Brain pericyte (primary cell): ENCODE results near the gene BANK1.

Experiments used
- DNase-seq: peaks from one replicate; pipeline ENCODE4 v3.0.0-alpha.2; 2012; ENCODE audit warnings: low read depth, low spot score

Gene BANK1

DNA sequence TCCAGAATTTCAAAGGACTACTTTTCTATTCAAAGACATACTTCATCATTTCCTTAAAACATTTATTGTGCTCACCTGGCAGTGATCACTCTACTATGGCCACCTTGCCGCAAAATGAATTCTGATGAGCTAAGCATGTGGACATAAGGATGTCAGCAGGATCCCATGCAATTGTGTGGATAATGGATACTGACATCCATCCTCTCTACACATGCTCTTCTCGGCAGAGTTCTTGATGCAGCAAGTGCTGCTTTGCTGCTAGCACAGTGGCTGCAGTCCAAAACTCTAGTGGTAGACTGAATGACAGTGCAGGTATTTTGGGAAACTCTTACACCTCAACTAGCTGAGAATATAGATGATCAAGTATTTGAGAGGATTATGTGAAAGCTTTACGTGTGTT, 168.0 kb downstream of the BANK1 start:
- no peak for DNase-seq

DNA sequence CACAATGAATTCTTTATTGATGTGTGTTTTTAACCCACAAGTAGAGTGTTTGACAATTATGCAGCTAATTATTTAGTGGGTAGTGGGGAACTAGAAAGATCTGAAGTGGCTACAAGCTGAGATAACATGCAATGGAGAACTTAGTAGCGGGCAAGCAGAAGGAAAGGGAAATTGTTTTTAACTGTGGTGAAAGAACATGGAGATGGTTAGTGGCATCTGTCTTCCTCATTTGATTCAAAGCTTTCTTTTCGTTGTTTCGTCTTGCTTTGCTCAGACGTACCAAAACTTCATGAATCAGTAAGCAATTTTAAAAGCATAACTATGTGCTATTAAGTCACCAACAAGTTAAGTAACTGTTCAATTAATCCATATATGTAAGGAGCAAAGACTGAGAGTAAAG, 169.9 kb downstream of the BANK1 start:
- DNase-seq: no peak

DNA sequence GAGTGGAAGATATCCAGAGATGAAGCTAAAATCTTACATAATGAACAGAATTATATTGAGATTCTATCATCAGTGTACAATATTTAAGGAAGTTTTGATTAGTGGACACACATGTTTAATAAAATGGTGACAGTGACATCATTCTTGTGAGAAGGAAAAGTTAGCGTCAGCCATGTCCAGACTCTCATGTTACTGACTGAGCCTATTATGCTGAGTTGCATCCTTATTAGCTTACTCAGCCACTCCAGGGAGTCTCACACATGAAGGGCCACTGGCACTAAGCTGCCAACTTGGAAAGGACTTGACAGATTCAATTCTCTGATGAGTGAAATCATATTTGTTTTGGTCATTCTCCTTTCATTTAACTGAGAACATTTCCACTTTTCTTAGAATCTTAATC, 170.6 kb downstream of the BANK1 start:
- no peak for DNase-seq

DNA sequence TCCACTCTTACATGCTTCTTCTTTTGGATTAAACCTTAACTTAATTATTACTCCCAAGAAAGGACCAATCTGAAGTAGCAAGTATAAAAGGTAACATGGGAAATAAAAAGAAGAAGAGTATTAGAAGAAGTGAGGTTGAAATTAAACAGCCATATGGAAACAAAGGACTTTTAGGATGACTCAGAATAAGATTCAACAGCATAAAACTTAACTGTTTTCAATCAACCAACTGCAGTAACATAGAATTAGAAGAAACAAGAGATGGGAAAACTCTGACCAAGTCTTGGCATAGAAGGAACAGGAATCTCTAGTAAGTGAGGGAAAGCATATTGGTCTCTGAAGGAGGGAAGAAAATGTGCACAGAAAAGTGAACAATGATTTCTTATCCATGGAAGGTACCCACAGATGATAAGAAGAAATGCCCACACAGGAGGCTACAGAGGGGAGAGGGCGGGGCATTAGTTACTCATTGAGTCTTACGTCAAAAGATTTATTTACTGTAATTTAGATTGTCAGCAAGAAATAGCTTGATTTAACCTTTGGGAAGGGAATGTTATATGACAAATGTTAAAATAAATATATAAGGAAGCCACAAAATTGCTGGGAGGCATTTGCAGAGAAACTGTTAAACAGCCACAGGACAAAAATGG, 177.3 kb downstream of the BANK1 start:
- no peak for DNase-seq

DNA sequence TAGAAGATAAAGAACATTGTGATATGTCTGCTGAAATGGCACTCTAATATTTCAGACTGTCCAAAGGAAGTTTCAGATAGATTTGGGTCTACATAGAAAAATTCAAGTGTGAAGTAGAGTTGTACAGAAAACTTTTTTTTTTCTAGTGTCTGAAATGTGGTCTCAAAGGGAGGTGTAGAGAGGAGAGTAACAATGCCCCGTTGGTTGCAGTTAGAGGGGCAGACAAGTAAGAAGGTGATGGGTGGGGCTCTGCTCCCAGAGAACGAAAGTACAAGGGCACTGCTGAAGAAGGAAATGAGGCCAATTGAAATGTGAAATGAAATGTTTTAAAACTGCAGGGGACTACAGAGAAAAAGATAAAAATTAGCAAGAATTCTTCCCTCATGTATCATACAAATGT, 177.8 kb downstream of the BANK1 start:
- DNase-seq: no peak

DNA sequence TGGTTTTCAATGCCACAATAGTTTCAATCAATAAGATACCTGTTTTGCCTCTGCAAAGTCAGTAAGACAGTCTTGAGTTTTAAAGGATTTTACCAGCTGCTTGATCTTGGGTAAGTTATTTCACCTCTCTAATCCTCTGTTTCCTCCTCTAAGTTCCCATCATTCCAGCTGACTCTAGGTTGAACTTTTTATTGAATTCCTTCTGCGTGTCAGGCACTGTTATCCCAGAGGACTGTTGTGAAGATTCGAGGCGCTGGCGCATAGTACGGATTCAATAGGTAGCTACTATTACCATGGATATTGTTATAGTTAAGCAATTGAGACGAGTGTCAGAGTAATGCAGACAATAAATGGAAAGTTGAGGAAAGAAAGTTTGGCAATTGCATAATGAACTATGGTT, 179.4 kb downstream of the BANK1 start:
- no peak for DNase-seq

DNA sequence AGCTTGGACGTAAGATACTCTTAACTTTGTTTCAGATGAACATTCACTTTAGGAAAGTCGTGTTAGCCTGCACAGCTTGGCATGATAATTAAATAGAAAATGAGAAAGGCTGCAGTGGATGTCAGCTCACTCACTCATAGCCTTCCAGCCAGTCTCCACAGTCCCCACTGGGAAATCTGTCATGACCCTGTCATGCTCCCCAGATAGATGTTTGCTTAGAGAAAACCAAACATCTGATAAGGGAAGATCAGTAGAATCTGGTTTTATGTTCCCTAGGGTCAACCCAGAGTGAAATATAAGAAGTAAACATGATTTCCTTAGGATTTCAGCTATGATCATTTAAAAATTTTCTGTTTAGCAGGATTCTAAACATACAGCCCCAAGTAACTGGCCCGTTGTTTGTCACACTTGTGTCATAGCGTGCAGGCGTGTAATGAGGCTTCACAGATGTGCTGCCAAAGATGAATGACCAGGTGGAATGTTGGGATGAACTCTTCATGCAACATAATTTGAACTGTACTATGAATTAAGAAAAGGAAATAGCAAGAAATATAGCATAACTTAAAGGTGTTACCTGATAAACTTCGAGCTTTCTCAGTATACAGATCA, 180.1 kb downstream of the BANK1 start:
- no peak for DNase-seq

DNA sequence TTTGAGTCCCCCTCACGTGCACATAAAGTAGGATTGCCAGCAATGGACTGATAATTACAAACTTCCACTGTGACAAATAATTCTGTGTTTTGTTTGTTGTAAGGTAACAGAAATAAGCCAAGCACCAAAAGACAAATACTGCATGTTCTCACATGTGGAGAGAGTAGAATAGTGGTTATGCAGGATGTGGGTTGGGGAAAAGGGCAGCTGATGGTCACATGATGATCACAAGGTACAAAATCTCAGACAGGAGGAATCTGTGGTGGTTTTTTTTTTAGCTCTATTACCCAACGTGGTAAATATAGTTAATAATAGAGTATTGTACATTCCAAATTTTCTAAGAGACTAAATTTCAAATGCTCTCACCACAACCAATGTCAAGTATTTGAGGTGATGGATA, 182.3 kb downstream of the BANK1 start:
- DNase-seq: no peak

DNA sequence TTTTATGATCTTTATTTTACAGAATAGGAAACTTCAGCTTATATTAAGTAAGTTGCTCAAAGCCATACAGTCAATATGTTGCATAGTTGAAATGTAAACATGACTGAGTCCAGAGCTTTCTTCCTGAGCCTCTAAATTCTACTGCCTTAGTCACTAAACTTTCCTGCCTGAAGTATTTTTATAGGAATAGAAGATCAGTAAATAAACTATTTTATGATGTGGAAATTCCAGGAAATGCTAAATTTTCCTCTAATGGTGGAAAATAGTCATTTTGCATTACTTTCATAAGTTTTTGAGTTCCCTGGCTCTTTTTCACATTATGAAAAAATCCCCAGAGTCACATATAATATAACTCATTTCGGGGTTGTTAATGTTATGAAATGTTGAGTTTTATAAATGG, 182.8 kb downstream of the BANK1 start:
- DNase-seq: no peak

DNA sequence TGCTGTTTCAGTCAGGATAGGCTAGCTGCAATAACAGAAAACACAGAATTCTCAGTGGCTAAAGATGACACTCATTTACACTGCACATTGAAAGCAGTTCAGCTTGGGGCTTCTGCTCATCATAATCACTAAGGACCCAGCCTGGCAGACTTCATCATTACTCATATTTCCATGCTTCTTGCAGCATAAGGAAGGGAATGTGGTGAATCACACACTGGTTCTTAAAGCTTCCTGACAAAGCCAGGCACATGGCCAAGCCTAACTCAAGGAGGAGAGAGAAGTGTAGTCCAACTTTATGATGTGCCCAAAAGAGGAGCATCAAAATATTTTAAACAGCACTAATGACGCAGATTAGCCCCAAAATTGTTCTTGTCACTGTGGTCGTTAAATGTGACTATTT, 186.5 kb downstream of the BANK1 start:
- peak; percentile 70 for DNase-seq

DNA sequence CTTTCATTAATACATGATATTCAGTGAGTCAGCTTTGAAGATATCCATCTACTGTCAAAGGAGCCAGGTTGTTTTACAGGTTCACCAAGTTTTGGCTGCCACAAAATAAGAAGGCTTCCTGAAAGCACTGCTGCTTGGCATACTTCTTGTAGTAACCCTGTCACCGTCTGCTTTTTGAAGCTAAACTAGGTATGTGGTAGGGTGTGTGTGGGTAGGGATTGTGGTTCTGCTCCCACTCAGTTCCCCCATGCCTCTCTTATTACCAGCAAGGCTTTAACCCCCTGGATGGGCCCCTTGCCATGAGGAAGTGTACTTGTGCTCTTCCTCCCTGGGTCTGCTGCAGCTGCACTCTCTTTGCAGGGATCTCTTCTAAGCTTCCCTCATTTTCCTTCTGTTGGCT, 191.2 kb downstream of the BANK1 start:
- no peak for DNase-seq

DNA sequence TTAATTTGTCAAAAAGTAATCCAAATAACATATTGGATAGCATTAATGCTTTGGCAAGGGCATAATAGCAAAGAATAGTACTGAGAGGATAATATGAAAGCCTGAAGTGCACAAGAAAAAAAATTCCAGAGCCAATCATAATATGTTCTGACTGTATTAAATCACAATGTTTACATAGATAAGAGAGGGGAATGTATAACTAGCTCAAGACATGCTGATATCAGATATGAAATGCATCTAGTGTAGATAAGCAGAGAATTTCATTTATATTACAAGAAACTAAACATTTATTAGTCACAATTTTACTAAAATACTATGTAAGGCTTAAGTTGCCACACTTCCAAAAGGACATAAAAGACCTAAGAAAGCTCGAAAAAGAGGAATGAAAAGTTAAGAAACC, 193.3 kb downstream of the BANK1 start:
- no peak for DNase-seq

DNA sequence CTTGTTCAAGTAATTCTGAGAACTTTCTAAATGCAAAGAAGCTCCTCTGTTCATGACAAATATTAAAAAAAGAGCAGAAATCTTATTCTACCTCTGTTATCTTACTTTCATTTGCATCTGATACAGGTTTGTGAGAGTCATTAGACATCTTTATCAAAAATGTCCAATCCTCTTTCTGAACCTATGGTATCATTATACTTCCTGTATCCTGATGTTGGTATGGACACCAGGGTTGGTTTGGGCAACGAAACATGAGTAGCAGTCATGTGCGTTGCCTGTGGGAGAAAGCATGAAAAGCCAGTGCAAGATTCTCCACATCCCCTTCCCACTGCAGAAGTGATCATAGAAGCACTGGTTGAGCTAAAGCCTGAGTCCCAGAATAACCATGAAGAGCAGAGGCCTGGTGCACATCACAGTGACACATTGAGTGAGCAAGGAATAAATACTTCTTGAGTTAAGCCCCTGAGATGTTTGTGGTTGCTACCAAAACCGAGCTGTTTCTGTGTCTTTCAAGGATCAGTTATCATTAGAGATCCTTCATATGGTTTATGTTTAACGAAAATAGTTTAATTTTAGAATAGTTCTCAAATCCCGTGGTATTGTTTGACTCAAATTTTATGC, 197.2 kb downstream of the BANK1 start:
- DNase-seq: no peak

DNA sequence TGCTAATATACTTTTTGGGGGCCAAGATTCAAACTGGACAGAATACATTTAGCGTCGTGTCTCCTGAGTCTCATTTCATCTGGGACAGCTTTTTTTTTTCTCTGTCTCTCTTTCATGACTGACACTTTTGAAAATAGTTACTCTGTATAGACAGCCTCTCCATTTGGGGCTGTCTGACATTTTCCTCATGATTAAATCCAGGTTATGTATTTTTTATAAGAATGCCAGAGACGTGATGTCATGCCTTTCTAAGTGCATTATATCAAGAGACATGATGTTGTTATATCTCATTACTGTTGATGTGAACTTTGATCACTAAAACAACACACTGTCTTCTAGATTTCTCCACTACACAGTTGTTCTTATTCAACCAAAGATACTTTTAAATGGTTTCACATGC, 199.0 kb downstream of the BANK1 start:
- no peak for DNase-seq

DNA sequence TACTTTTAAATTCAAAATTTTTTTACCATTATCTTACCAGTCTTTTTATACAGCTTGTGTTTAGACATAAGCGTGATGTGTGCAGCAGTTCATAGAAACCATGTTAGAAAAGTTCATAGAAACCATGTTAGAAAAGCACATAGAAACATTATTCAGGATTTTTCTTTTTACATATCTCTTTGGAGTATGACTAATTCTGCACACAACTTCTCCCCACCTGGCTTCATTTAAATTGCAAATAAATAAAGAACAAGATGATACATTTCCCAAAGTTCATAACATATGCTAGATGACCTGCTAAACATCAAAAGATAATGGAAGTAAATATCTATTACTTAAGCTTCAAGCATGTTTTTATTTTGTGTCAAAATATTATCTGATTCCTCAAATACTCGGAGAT, 201.9 kb downstream of the BANK1 start:
- no peak for DNase-seq

DNA sequence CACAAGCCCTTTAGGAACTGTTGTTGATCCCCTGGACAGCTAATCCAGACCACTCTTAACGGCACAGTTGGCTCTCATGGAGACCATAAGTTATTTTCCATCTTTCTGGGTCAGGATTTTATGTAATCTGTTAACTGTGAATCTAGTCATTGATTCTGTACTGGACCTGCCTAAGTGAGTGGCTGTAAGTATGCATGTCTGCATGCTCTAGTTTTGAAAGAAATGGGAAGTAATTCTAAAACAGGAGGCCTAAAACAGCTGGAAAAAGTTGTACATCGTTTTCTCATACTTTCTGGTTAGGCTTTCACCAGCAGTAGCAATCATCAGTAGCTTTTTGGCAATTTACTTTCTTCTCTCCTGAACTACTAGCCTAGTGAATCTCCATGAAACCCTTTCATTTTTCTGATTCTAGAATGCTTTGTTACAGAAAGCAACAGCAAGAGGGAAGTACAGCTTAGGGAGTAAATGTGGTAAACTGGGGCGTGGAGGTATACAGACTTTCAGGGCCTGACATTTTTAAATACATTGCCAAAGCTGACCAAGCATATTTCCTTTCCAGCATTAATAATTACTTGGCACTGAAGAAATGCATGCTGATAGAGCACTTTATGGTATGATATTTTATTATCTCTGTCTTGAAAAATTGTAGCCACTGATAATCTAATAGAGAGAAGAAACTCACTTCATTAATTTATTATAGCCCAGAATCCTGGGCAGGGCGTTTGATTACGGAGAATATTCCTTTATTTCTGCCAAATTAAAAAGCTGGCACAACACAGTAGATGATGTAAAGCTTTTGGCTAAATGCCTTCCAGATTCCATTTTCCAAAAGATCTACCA, 202.7 kb downstream of the BANK1 start:
- DNase-seq: no peak

DNA sequence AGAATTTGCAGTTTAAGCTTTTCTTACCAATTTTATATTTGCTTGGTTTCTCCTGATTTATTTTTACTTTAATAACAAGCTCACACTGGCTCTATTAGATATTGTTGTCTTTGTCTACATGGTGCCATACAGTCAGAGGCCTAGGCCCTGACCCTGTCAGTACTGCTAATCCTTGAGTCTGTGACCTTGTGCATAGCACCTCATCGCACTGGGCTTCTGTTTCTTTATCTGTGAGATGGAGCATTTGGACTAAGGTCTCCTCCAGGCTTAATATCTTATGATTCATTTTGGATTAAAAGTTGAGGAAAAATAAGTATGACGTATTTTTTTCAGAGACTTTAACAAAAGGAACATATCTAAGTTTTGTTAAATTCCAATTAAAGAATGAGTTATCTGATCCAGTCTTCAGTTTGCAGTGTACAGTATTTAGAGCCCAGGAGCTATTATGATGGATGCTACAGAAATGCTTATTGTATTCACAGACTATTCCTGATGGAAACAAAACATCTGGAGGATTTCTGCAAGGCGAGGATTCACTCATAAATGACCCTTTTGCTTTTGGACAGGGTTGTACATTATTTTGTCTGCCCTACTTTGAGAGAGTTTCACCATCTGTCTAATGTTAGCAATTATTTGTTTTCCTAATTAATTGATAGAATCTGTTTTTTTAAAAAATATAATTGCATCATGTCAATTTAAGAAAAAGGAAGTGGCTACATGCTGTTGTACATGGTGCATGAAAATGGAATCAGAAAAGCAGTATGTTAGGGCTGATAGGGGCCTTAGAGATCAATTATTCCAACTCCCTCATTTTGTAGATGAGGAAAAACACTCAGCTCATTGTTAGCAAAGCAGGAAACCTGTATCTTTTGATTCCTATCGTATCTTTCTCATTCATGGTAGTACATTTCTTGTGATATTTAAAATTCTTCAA, 203.6 kb downstream of the BANK1 start:
- DNase-seq: no peak

DNA sequence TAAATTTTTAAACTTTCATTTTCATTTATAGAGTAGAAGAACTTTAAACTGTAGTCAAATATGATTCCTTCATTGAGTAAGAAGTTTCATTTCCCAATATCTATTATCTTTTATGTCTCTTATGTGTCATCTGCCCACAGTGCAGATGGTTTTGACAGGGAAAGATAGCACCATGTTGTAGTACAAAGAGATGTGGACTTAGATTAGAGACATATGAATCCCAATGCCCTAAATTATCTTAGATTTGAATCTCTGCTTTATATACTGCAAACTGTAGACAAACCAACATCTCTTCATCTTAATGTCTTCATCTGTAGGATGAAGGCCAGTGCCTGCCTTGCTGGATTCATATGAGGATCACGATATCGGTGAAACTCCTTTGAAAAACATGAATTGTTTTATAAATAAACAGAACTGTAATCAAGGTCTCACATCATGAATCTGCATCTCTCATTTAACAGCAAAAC, 217.5 kb downstream of the BANK1 start:
- no peak for DNase-seq

DNA sequence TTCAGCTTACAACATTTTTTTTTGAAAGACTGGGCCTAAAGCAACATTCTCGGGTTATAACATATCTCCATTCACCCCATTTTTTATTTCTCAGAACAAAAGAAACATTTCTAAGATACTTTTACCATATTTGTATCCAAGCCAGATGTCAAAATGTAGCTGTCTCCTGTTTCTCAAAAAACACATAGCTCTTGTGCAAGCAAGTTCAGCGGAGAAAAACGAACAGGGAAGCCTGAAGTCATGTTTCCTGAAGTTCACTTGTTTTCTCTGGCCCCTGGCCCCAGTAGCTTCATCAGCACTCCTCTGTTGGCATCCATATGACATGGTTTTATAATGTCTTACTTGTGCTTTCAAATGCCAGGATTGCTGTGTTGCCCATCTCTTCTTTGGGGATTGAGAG, 218.2 kb downstream of the BANK1 start:
- DNase-seq: no peak

DNA sequence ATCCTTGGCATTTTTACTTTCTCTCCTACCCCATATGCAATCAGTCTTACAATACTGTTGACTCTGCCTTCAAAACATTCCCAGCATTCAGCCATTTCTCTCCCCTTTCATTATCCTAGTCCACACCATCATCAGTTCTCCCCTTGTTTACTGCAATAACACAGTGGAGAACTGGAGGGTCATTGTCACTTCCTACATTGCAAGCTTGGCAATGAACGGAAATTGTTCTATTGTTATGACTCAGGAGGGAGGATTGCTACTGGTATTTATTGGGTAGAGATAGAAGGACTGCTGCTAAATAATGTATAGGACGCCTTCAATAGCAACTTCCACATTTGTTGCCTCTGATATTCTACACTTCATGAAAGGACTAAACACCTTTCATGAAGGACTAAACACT, 231.8 kb downstream of the BANK1 start:
- no peak for DNase-seq

DNA sequence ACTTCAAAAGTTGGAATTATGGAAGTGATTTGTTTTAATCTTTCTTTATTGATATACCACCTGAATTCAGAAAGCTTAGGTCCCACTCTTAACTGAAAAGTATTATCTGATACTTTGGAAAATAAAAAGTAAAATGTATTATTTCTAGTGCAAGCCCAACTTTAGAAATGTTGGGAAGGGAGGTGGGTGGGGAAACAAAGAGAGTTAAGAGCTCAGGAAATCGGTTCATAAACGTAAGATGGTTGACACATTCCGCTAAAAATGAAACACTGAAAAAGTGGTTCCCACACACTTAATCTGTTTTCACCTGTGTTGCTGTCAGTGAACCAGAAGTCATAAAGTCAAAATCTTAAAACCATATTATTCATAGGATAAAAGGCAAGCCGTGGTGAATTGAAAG, 237.4 kb downstream of the BANK1 start:
- DNase-seq: no peak
